SIG-M5 treated with dmso at 0.1 percent for 504 hours (cell line): Measurements from ENCODE around the gene PCDHB10.
"Not testable (repeated sequence)": the region's sequence is repeated elsewhere in the genome, so short reads cannot be mapped to it uniquely, and the experiment has no call there.

ENCODE experiments used
- DNase-seq: peaks from one replicate; lab custom pipeline; 2025; ENCODE audit not compliant: unreplicated experiment; lab: John Stamatoyannopoulos, UW

PCDHB10 gene

GRCh38 chr5:141186897-141187512, 5.1 kb upstream of the PCDHB10 start, which contains the start of gene PCDHB9:
Gene PCDHB9, plus strand, starts transcription at chr5:141187161. Its CDS starts 158 bp downstream, at chr5:141187319.
- DNase-seq: no peak

DNA sequence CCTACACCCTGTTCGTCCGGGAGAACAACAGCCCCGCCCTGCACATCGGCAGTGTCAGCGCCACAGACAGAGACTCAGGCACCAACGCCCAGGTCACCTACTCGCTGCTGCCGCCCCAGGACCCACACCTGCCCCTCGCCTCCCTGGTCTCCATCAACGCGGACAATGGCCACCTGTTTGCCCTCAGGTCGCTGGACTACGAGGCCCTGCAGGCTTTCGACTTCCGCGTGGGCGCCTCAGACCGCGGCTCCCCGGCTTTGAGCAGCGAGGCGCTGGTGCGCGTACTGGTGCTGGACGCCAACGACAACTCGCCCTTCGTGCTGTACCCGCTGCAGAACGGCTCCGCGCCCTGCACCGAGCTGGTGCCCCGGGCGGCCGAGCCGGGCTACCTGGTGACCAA, 3.5 kb upstream of the PCDHB10 start:
- DNase-seq: not testable (repeated sequence)

DNA sequence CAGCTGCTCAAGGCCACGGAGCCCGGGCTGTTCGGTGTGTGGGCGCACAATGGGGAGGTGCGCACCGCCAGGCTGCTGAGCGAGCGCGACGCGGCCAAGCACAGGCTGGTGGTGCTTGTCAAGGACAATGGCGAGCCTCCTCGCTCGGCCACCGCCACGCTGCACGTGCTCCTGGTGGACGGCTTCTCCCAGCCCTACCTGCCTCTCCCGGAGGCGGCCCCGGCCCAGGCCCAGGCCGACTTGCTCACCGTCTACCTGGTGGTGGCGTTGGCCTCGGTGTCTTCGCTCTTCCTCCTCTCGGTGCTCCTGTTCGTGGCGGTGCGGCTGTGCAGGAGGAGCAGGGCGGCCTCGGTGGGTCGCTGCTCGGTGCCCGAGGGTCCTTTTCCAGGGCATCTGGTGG, 3.0 kb upstream of the PCDHB10 start:
- DNase-seq: not testable (repeated sequence)

DNA sequence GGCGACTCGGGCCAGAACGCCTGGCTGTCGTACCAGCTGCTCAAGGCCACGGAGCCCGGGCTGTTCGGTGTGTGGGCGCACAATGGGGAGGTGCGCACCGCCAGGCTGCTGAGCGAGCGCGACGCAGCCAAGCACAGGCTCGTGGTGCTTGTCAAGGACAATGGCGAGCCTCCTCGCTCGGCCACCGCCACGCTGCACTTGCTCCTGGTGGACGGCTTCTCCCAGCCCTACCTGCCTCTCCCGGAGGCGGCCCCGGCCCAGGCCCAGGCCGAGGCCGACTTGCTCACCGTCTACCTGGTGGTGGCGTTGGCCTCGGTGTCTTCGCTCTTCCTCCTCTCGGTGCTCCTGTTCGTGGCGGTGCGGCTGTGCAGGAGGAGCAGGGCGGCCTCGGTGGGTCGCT, 2.2 kb downstream of the PCDHB10 start:
- DNase-seq: not testable (repeated sequence)

DNA sequence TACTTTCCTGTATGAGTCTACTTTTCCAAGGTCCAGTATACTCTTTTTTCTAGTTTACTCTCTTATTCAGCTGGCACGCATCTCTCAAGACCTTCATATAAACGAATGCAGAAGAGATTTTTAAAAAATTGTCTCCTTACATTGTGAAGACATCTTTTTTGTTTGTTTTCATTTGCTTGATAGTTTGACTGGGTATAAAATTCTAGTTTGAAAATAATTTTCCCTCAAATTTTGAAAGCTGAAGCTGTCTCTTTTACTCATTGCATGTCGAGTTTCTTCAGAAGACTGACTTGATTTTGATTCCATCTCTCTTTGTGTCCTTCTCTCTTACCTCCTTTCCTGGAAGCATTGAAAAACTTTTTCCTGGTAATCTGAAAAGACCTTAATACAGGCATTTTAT, 4.2 kb downstream of the PCDHB10 start:
- no peak for DNase-seq

- peak; percentile 23 for DNase-seq
Observed at GRCh38 chr5:141199359-141200235, 7.4 kb downstream of the PCDHB10 start, which contains the start of gene PCDHB11. Gene PCDHB11, plus strand, starts transcription at chr5:141199627. Its CDS starts 148 bp downstream, at chr5:141199775.

DNA sequence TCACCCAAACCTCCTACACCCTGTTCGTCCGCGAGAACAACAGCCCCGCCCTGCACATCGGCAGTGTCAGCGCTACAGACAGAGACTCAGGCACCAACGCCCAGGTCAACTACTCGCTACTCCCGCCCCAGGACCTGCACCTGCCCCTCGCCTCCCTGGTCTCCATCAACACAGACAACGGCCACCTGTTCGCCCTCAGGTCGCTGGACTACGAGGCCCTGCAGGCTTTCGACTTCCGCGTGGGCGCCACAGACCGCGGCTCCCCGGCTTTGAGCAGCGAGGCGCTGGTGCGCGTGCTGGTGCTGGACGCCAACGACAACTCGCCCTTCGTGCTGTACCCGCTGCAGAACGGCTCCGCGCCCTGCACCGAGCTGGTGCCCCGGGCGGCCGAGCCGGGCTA, 9.0 kb downstream of the PCDHB10 start:
- DNase-seq: not testable (repeated sequence)

DNA sequence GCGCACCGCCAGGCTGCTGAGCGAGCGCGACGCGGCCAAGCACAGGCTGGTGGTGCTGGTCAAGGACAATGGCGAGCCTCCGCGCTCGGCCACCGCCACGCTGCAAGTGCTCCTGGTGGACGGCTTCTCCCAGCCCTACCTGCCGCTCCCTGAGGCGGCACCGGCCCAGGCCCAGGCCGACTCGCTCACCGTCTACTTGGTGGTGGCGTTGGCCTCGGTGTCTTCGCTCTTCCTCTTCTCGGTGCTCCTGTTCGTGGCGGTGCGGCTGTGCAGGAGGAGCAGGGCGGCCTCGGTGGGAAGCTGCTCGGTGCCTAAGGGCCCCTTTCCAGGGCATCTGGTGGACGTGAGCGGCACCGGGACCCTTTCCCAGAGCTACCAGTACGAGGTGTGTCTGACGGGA, 9.5 kb downstream of the PCDHB10 start:
- not testable (repeated sequence) for DNase-seq

DNA sequence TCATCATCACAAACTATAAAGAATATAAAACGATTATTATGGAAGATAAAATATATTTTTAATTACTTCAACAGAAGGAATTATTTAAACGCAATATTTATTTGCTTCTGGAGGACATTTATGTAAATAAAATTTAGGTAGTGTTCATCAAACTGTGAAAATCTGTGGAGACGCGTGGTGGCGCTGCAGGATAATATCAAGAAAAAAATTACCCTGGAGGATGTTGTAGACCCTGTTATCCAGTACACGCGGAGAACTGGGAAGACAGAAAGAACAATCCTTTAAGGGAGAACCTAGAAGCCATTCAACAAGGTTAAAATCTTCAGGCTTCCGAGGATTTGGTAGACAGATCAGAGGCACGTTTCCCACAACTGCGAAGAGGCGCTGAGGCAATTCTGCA, 16.3 kb downstream of the PCDHB10 start, which contains the start of gene PCDHB12:
Gene PCDHB12, plus strand, starts transcription at position 242 of the 400 bp plus-strand sequence. CDS start 189 bp downstream, outside the sequence.
- DNase-seq: peak; percentile 1

- not testable (repeated sequence) for DNase-seq
Observed at GRCh38 chr5:141210281-141210680, 18.1 kb downstream of the PCDHB10 start.

DNA sequence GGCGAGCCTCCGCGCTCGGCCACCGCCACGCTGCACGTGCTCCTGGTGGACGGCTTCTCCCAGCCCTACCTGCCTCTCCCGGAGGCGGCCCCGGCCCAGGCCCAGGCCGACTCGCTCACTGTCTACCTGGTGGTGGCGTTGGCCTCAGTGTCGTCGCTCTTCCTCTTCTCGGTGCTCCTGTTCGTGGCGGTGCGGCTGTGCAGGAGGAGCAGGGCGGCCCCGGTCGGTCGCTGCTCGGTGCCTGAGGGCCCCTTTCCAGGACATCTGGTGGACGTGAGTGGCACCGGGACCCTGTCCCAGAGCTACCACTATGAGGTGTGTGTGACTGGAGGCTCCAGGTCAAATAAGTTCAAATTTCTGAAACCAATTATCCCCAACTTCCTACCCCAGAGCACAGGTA, 18.7 kb downstream of the PCDHB10 start:
- not testable (repeated sequence) for DNase-seq

- DNase-seq: peak; percentile 30
Observed at GRCh38 chr5:141213656-141214339, 21.6 kb downstream of the PCDHB10 start, which contains the start of gene PCDHB13. Gene PCDHB13, plus strand, starts transcription at chr5:141213919. Its CDS starts 205 bp downstream, at chr5:141214124.

- DNase-seq: not testable (repeated sequence)
Observed at GRCh38 chr5:141214583-141214982, 22.4 kb downstream of the PCDHB10 start.

- DNase-seq: not testable (repeated sequence)
Observed at GRCh38 chr5:141215504-141215903, 23.4 kb downstream of the PCDHB10 start.

DNA sequence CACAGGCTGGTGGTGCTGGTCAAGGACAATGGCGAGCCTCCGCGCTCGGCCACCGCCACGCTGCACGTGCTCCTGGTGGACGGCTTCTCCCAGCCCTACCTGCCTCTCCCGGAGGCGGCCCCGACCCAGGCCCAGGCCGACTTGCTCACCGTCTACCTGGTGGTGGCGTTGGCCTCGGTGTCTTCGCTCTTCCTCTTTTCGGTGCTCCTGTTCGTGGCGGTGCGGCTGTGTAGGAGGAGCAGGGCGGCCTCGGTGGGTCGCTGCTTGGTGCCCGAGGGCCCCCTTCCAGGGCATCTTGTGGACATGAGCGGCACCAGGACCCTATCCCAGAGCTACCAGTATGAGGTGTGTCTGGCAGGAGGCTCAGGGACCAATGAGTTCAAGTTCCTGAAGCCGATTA, 23.9 kb downstream of the PCDHB10 start:
- DNase-seq: not testable (repeated sequence)

DNA sequence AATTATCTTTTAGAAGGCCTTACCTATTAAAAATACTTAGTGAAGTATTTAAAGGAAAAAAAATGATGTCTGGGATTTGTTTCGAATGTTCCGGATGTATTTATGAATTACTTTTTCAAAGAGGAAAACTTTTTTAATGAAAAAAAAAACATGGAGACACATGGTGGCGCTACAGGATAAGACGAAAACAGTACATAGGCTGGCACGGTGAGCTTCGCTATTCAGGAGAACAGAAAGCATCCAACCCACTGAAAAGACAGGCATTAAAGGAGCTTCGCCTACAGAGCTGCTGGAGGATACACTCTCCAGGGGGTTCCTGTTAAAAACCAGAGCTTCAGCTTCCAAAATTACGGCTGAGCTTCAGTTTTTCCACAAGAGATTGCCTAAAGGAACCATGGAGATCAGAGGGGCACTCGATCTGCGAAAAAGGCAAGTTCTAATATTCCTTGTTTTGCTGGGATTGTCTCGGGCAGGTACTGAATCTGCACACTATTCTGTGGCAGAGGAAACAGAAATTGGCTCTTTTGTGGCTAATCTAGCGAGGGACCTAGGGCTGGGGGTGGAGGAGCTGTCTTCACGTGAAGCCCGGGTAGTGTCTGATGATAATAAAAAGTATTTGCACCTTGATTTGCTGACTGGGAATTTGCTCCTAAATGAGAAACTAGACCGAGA, 31.1 kb downstream of the PCDHB10 start, which contains the start of gene PCDHB14:
Gene PCDHB14, plus strand, starts transcription at position 232 of the 672 bp plus-strand sequence. Its CDS starts 163 bp downstream, at position 395.
- DNase-seq: peak; percentile 45

GRCh38 chr5:141224844-141225243, 32.7 kb downstream of the PCDHB10 start:
- DNase-seq: not testable (repeated sequence)

DNA sequence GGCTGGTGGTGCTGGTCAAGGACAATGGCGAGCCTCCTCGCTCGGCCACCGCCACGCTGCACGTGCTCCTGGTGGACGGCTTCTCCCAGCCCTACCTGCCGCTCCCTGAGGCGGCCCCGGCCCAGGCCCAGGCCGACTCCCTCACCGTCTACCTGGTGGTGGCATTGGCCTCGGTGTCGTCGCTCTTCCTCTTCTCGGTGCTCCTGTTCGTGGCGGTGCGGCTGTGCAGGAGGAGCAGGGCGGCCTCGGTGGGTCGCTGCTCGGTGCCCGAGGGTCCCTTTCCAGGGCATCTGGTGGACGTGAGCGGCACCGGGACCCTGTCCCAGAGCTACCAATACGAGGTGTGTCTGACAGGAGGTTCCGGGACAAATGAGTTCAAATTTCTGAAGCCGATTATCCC, 33.3 kb downstream of the PCDHB10 start:
- not testable (repeated sequence) for DNase-seq

DNA sequence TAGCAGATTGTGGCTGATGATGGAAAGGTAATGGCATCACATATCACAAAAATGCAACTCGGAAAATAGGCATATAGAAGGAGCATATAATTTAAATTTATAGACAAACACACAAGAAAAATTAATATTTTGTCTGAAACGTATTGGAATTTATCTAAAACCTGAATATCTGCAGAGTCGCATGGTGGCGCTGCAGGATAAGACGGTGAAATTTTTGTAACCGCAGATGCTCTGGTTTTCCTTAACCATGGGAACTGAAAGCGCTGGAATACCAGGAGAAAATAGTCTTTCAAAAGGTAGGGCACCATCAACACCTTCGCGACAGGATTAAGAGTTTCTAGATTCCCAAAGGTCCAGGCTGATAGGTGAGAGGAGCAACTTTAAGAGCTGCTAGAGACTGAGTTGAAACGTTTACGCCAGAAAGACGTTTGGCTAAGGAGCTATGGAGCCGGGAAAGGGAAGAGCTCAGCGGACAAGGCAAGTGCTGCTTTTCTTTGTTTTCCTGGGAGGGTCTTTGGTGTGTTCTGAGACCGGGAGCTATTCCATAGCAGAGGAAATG, 42.0 kb downstream of the PCDHB10 start:
- DNase-seq: no peak

- not testable (repeated sequence) for DNase-seq
Observed at GRCh38 chr5:141235922-141236321, 43.8 kb downstream of the PCDHB10 start.
